CD4-positive, alpha-beta T cell treated with Interleukin-4 for 1 hour (primary cell): ENCODE measurements around the gene SLC22A1.
"Not testable (repeated sequence)": the region's sequence is repeated elsewhere in the genome, so short reads cannot be mapped to it uniquely, and the experiment has no call there.

Source experiments
- DNase-seq, 2 donors: peaks; one replicate each; pipeline ENCODE4 v3.0.0-alpha.2; 2020 to 2022

The SLC22A1 gene

DNA sequence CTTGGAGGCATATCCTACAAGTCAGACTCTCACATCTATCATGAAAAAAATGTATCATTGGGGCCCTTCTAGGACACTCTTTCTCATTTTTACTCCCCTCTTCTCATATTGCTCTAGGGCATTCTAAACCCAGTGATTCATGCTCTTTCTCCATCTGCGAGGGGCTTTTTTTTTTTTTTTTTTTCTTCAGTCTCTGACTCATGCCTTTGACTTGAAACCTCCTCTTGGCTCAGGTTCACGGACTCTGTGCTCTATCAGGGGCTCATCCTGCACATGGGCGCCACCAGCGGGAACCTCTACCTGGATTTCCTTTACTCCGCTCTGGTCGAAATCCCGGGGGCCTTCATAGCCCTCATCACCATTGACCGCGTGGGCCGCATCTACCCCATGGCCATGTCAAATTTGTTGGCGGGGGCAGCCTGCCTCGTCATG is 17.8 kb downstream of the SLC22A1 start:
- no peak for DNase-seq

DNA sequence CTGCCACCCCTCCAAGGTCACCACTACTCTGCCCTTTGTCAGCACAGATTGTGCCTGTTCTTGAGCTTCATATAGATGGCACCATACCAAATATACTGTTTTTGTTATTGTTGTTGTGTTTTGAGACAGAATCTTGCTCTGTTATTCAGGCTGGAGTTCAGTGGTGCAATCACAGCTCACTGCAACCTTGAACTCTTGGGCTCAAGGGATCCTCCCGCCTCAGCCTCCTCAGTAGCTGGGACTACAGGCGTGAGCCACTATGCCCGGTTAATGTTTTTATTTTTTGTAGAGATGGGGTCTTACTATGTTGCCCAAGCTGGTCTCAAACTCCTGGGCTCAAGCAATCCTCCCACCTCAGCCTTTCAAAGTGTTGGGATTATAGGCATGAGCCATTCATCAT is 18.9 kb downstream of the SLC22A1 start:
- DNase-seq = not testable (repeated sequence)

DNA sequence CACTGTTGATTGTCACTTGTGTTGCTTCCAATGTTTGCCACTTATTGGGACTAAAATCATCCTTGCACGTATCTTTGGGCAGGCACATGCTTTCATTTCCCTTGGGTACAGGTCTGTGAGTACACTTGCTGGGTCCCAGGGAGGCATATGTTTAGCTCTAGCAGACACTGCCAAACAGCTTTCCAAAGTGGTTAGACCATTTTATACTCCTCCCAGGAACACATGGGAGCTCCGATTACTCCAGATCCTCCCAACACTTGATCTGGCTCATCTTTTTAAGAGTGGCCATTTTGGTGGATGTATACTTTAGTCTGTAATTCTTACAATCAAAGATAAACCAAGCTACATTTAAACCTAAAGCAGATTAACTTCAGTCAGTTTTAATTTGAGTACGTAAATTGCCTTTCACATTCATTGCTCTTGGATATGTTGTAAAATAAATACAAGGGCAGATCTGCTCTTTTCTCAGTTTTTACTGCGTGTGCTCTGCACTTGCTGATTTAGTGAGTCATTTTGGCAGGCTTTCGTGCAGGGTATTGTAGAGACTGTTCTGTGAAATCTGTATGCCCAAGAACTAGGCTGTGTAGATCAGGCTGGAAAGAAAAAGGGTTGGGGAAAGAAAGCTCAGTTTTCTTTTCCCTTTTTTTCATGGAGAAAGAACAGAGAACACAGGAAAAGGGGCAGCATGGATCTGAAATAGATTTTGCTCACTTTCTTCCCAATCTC is 19.5 kb downstream of the SLC22A1 start:
- DNase-seq = no peak

DNA sequence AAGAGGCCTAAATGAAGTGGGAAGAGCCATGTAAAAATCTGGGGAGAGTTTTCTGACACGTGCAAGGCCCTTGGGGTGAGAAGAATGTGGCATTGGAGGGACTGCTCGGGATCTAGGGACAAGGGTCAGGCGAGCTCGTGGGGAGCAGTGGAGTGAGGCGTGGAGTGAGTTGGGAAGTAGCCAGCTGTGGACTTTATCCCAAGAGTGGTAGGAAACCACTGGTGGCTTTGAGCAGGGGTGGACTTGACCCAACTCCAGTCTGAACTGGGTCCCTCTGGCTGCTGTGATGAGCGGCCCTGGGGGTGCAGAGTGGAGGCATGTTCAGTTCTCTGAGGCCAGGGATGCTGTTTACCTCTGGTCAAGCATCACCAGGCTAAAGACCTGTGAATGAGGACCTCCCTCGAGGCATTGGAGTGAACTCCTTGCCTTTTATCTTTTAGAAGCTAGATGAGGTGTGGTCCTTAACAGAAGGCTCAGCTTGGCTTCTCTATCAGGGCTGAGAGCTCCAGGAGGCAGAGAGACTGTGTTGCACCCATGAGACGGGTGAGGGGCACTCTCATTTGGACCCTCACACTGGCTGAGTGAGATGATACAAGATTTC is 20.6 kb downstream of the SLC22A1 start:
- DNase-seq = no peak

DNA sequence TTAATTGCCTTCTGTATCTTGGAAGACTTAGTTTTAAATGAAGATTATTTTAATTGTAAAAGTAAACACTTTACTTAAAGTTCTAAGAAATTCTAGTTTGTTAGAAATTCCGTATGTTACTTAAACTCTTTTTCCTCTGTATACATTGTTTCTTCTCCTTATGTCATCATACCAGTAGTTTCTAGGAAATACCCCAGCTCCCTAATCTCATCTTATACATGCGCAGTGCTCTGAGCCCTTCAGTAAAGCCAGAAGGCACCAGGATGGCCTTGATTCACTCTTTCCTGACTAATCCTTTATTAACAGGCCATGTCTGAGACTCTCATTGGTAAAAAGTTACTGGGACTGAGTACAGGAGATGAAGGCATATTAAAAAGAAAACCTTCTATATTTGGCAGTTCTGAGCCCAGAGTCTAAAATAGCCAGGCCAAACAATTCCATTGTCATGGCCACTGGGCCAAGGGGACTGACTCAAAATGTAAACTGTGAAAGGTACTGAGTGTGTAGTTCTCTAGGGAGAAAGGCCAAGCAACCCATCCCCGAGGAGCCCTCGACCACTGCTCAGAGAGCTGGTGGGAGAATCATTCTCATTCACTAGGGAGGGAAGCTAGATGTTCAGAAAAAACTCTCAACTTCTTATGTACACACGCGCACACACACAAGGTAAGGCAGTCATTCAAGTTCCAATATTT is 25.0 kb downstream of the SLC22A1 start:
- DNase-seq = no peak

DNA sequence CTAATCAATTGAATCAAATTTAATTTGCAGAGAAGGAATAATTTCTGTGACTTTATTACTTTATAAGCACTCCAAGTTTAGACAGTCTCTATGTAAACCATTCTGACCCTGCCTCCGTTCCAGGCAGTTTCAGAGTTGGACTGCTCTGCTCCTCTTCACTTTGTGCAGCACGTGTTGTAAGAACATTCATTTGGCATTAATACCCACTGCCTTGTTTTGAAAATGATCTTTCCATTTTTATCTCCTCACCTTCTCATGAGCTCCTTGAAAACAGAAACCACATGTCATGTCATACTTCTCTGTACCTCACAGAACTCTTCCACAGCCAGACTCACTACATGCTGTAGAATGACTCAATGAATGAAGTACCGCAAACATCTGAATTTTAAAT is 25.5 kb downstream of the SLC22A1 start:
- no peak for DNase-seq

DNA sequence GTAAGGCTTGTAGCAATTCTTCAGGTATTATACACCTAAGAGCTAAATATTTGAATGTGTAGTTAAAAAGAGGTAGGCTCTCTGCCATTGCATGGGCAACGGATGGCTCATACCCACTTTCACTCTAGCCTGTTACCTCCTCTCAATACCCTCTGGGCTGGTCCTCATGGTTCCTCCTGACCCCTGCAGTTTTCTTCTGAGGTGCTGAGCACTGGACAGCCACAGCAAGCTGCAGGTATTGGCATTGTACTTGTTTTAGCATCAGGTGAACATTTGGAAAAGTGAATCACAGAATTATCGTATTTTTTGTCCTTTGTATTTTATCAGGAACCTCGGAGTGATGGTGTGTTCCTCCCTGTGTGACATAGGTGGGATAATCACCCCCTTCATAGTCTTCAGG is 32.9 kb downstream of the SLC22A1 start:
- no peak for DNase-seq

DNA sequence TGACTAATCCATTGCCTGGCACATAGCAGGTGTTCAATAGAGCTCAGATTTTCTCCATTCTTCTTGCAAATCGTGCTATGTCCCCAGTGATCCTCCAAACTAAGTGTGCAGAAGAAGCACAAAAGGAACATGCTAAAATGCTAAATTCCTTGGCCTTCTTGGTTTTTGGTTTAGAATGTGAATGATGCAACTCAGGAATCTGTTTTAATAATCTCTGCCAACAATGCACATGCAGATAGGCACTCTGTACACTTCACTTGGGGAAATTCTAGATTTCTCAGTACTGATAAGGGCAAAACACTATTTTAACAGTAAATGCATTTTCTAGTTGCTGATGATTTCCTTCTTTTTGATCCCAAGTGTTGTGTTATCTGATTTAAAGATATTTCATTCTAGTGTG is 35.2 kb downstream of the SLC22A1 start:
- no peak for DNase-seq

DNA sequence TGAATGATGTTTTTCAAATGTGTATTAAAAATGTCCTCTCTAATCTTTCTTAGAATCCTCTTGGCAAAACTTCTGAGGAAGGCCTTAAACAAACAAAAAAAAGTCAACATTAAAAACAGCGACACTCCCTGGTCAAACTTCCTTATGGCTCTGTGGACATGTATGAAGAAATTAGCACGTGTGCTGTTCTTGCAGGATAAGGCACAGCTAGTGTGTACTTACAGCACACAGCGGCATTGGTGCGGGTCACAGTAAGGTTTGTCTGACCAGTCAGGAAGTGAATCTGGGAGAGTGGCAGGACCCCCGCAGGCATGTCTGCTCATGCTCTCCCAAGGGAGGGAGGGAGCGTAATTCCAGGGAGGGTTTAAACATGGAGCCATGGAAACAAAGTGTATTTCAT is 38.8 kb downstream of the SLC22A1 start:
- no peak for DNase-seq

DNA sequence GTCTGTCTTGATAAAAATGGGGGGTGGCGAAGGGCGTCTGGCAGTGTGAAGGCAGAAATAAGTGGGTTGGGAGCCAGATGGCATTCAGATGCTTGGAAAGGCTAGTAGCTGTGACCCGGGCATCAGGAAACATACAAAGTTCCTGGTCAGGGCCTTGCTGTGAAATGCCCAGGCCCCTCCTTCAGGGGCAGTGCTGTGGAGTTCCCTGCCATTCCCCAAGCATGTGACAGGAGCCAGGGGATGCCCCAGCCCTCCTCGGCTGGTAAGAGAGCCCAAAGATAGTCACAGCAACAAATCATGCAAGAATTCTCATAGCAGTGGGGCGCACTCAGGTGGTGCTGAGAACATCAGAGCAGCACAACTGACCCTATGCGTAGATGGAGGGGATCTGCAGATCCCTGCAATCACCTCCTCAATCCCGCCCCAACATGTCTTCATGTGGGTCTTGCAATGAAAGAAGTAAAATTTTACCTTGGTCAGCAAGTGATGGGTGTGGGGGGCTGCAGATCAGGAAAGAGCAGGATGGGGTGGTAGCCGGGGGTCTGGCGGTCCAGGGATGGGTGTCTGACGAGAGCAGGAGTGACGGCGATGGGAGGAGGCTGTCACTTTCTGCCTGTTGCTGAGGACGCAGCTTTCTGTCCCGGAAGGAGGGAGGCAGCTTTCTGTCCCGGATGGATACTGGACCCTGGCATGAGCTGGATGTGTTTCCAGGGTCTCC is 39.5 kb downstream of the SLC22A1 start:
- DNase-seq = no peak

DNA sequence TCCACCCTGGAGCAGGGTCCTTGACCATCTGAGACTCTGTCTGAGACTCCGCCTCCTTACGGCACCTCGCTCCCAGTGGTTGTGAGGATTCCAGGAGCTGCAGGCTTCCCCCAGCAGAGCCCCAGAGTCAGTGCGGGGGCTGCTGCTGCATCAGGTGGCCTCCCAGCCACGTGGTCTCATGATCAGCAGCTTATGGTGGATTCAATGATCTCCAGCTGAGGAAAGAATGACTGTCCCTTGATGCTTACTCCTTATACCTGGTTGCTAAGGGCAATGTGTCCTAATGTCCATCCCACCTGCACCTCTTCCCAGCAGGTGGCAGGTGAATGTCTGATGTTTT is 40.0 kb downstream of the SLC22A1 start:
- no peak for DNase-seq

DNA sequence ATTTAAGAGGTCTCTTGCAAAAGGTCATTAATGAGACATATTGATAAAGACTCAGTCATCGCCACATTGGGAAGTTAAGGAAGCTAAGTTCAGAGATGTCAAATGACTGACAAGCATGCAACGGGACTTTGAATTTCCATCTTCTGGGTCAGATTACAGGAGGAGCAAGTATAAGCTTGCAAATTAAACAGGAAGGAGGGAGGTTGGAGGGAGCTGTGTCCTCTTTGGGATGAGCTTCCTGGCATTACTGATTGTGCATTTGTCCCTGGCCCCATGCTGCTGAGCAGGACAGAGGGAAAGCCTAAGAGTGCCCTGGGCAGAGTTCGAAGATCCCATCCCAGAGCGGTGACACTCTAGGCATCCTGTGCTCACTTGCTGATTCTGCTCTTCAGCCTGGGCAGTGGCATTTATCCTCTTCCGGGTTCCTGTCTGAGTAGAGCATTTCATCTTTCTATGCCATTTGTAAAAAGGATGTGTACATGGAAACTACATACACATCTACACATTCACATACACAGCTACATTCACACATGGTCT is 40.5 kb downstream of the SLC22A1 start:
- no peak for DNase-seq

DNA sequence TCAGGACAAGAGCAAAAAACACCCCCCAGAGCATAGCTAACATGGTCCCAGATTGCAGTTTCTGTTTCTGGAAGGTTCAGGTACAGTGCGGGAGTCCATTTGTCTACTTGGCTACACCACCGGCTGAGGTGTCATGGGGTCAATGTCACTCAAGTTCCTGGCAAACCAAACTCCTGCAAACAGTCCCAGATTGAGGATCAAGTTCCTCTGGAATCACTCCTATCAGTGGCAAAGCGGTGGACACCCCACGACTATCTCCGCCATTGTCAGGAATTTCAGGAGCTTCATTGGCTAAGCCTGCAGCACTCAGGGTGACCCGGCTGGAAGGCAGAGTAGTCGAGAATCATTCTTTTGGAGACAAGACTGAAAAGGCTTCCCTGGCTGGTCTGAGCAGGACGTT is 41.8 kb downstream of the SLC22A1 start:
- DNase-seq = no peak

DNA sequence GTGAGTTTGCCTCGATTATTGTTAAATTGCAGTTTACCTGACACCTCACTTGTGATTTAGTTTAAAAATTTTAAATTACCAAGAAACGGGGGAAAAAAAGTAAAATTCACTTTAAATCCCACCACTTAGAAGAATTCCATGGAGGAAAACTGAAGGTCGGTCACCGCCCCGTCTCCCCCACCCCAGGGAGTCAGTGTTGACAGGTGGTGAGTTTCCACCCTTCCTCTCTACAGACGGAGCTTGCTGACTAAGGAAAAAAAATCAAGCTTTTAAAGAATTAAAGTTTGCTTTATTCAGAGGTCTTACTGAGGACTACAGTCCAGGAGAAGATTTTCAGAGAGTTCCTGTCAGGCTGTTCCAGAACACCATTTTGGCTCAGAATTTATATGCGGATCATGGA is 42.3 kb downstream of the SLC22A1 start:
- DNase-seq = no peak

DNA sequence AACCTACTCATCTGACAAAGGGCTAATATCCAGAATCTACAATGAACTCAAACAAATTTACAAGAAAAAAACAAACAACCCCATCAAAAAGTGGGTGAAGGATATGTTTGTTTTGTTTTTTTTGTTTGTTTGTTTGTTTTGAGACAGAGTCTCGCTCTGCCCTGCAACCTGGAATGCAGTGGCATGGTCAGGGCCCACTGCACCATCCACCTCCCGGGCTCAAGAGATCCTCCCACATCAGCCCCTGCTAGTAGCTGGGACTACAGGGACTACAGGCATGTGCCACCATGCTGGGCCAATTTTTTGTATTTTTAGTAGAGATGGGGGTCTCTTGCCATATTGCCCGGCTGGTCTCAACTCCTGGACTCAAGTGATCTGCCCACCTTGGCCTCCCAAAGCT is 44.3 kb downstream of the SLC22A1 start:
- DNase-seq = not testable (repeated sequence)

DNA sequence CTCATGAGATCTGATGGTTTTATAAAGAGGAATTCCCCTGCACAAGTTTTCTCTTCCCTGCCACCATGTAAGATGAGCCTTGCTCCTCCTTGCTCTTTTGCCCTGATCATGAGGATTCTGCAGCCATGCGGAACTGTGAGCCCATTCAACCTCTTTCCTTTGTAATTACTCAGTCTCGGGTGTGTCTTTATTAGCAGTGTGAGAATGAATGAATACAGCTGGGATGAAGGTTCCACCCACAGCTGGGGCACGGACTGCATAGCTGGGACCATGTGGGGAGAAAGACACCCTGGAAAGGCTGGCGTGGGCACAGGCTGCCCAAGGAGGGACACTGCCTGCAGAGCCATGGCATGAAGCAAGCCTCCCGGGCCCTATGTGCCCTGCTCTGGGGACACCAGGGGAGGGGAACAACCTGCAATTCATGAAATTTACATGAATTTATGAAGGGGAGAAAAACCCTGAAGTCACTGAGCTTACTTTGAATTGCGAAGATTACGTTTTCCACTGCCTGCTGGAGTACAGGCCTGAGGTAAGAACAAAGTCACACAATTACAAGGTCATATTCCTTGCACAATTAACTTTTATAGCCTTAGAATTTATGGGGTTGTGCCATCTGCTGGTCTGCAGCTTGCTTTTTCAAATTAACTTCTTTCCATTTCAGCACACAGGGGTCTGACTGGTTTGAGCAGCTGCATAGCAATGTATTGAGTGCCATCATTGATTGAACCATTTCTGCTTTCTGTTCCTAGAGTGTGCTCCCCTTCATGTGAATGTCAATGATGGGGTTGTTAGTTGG is 46.2 kb downstream of the SLC22A1 start:
- DNase-seq = no peak

DNA sequence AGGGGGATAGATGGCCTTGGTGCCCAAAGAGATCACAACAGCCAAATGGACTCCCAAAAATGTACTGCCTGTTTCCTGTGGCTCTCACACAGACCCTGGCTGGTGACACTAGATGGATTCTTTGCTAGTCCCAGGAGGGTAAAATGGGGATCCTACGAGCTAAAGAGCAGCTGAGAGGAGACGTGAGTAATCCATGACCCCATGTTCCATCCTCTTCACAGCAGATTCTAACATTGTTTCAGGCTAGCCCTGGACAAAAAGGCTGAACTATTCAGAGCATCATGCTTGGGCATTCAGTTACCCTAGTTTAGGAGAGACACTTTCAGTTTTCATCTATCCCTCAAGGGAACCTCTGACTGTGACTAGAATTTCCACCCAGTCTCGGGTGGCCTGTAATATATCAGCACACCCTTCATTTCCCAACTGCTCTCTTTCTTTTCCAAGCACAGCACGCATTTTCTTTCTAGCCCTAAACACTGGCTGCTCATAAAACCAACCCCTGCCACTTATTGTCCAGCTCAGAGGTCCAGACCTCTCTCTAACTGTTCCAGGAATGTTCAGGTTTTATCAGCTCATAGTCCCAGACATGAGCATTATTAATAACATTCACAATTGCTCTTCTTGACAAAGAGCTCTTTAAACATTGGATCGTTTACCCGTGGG is 48.5 kb downstream of the SLC22A1 start:
- no peak for DNase-seq

DNA sequence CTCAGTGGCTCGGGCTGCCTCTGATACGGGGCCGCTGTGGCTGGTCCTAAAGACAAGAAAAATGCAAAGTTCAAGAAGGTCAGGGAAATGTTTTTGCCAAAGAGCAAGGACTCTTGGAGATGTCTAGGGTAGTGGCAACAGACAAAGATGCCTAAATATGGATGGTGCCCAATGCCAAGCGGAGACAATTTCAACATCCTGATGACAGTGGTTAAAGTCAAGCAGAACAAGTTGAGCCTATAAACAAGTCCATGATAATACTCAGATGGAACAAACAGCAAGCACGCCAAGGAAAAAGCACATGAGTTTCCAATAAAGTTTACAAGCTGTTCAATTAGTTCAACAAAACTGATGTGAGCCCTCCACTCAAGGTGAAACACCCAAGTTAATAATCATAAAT is 51.1 kb downstream of the SLC22A1 start:
- DNase-seq = no peak

DNA sequence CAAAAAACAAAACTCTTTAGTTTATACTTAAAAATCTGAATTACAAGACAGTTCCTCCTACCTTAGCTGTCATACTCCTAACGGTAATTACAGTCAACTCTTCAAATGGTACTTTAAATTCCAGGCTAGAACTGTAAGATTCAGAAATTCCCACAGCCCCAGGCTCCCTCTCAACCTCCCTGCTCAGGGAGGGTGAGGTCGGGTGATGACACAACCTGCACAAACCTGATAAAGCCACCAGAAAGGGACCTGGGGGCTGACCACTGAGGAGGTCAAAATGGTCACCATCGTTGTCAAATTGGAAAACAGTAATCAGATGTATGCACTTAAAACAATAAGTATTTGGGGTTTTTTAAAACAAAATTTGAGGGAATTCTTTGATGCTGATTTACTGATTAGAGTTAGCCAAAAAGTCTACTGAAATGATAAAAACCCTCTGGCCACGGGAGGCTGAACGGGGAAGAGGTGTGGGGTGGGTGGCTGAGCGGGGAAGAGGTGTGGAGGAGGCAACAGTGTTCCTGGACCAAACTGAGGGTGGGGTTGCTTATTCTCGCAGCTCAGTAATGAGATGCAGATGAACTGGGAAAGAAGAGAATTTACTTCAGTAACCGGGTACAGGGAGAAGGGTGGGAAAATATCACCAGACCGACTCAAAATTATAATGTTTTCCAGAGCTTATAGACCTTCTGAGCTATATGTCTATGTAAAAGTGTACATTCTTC is 52.4 kb downstream of the SLC22A1 start:
- no peak for DNase-seq

DNA sequence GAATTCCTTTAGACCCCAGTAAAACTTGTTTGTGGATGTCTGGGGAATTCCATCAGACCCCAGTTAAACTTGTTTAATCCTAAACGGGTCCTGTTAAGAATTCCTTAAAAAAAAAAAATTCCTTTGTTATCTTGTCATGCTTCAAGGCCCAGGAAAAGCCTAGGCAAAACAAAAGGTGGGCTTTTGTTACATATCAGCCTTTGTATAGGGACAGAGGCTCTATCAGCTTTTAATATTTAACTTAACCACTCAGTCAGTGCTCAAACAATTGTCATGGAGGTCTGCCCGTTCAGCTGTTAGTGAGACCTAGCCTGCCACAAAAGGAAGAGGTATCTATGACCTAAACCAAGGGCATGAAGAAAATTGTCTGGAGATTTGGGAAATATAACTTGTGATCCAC is 53.1 kb downstream of the SLC22A1 start:
- no peak for DNase-seq

DNA sequence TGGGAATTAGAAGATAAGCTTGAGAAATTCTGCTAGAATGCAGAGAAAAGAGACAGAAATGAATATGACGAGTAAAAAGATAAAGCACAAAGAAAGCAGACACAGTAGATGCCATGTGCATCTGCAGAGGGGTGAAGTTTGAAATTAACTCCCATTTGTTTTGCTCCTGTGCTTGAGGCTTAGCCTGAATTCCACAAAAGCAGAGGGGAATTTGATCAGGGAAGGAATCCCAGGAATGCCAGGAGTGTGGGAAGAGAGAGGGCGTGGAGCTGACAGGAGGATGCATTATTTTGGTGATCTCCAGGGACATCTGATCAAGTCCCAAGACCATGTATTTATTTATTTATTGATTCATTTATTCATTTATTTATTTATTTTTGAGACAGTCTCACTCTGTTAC is 55.6 kb downstream of the SLC22A1 start:
- DNase-seq = no peak
